ENCODE measurements around the gene GID4. TPM values are rescaled to one million over a fixed set of nuclear protein-coding genes. Genes with fewer than 3 reads are reported as not detected.

Gene GID4
- total and polyA plus RNA-seq, 2 of the 4 experiments (the other 2 are of a cell fraction): 3.9 to 5.6 TPM

- in situ Hi-C loops (cut with MboI; ENCODE audit: low sequenced_read_pairs): no loop called here
- dilution Hi-C loops (cut with HindIII; ENCODE audit: low sequenced_read_pairs, unreplicated experiment): no loop called here
- Histone ChIP-seq H3K9me3 (ENCODE audit: control insufficient read depth, insufficient read depth, low read length) (no peaks in the 10 kb centered on the region), H4K20me1 (ENCODE audit: insufficient read depth, low read length) (no peaks in the 10 kb centered on the region), H3K9ac (ENCODE audit: low read depth, low read length) (no peak overlapping the region), H2BK120ac (ENCODE audit: low read depth, low read length) (no peak overlapping the region), H3K14ac (replicated peaks; ENCODE audit: low read depth, low read length) (no peak overlapping the region), H4K5ac (ENCODE audit: low read depth, low read length) (no peak overlapping the region), H3K27ac (ENCODE audit: insufficient read depth, low read length) (no peak overlapping the region), H3K4me2 (ENCODE audit: low read depth, low read length) (no peak overlapping the region), H4K91ac (ENCODE audit: insufficient read depth, low read depth, low read length) (no peak overlapping the region), H3K4me3 (ENCODE audit: insufficient read depth, low read depth, low read length) (no peak overlapping the region), H4K8ac (ENCODE audit: low read depth in 2 of 2, low read length in 2 of 2) (no peak overlapping the region), H2BK20ac (ENCODE audit: low read depth, low read length) (no peak overlapping the region), H3K4ac (ENCODE audit: low read depth, low read length) (peak overlapping the region; percentile 48; the same call in 1 of the 2 replicates), H3K79me1 (ENCODE audit: low read depth in 1 of 2, low read length in 2 of 2) (no peaks in the 10 kb centered on the region), H3K23ac (ENCODE audit: low read depth, low read length) (no peak overlapping the region), H2BK15ac (ENCODE audit: low read depth, low read length) (no peak overlapping the region), H2AK9ac (replicated peaks; ENCODE audit: low read depth, low read length, poor library complexity) (no peak overlapping the region), H3K4me1 (ENCODE audit: control insufficient read depth, insufficient read depth, low read length) (peaks cover 8% of the 10 kb centered on the region; the same call in 1 of the 2 replicates), H3K27me3 (ENCODE audit: control insufficient read depth, insufficient read depth, low read length) (no peaks in the 10 kb centered on the region), H3K36me3 (ENCODE audit: control insufficient read depth, insufficient read depth, low read length) (no peaks in the 10 kb centered on the region), H2AK5ac (ENCODE audit: low read depth, low read length) (peak overlapping the region; percentile 67), H2AFZ (replicated peaks; ENCODE audit: low read length, poor library complexity) (peak overlapping the region; percentile 5), H2BK5ac (ENCODE audit: low read depth, low read length, poor library complexity, severe bottlenecking) (peak overlapping the region; percentile 16), H3K56ac (ENCODE audit: extremely low read depth, insufficient read depth, low read length) (no peak overlapping the region), H3K9me1 (ENCODE audit: insufficient read depth, low read length) (peaks cover 2% of the 10 kb centered on the region), H3K18ac (ENCODE audit: low read depth, low read length) (no peak overlapping the region)
- WGBS, 2 experiments (ENCODE audit: extremely low coverage in 2 of 2, insufficient read length in 1 of 2): no CpG with 5 or more reads among the region's 2 CpGs
- POLR2A ChIA-PET (ENCODE audit: unreplicated experiment): no interaction called here
- CTCF ChIA-PET: no interaction called here
- intact Hi-C loops (cut with micrococcal nuclease): loop anchor here (5.0 kb wide), 1 partner anchor 37 kb away; no protein-coding TSS in a partner anchor
- BruUV-seq (replicated peaks): no TSS peak
- TF ChIP-seq NFE2L2 (IDR thresholded peaks at IDR 0.05; ENCODE audit: low read depth, low read length): no peak
- no peak for TF ChIP-seq CHD1 (IDR thresholded peaks at IDR 0.05; ENCODE audit: low read depth, low read length)
- TF ChIP-seq BHLHE40 (IDR thresholded peaks at IDR 0.05; ENCODE audit: low read depth, low read length): no peak
- no peak for TF ChIP-seq FOS (IDR thresholded peaks at IDR 0.05; ENCODE audit: low read depth, low read length)
- no peak for TF ChIP-seq RFX5 (IDR thresholded peaks at IDR 0.05; ENCODE audit: low read depth, low read length)
- no peak for TF ChIP-seq CEBPB (IDR thresholded peaks at IDR 0.05; ENCODE audit: low read depth, low read length)
- no peak for TF ChIP-seq MAZ (IDR thresholded peaks at IDR 0.05; ENCODE audit: borderline replicate concordance, low read depth, low read length)
- TF ChIP-seq ELK1 (IDR thresholded peaks at IDR 0.05; ENCODE audit: borderline replicate concordance, low read depth, low read length): no peak
- no peak for TF ChIP-seq POLR2A (IDR thresholded peaks at IDR 0.05; ENCODE audit: low read depth, low read length)
- no peak for TF ChIP-seq USF2 (IDR thresholded peaks at IDR 0.05; ENCODE audit: low read depth, low read length)
- no peak for TF ChIP-seq SMC3 (IDR thresholded peaks at IDR 0.05; ENCODE audit: low read depth, low read length)
- TF ChIP-seq RCOR1 (IDR thresholded peaks at IDR 0.05; ENCODE audit: insufficient replicate concordance, low read length): no peak
- no peak for TF ChIP-seq MXI1 (IDR thresholded peaks at IDR 0.05; ENCODE audit: borderline replicate concordance, low read depth, low read length)
- TF ChIP-seq CTCF (conservative IDR thresholded peaks at IDR 0.05; ENCODE audit: low read depth, low read length): no peak
- TF ChIP-seq RAD21 (IDR thresholded peaks at IDR 0.05; ENCODE audit: low read length): no peak
- TF ChIP-seq MAFK (IDR thresholded peaks at IDR 0.05; ENCODE audit: low read depth, low read length): no peak
- no peak for DNase-seq
- no peak for ATAC-seq (ENCODE audit: low read depth)
Observed at GRCh38 chr17:17990282-17990681, 48.9 kb upstream of the GID4 start.

Measured in IMR-90 (cell line).